Measurements from ENCODE around the gene BTF3. TPM values are rescaled to one million over a fixed set of nuclear protein-coding genes. Genes with fewer than 3 reads are reported as not detected.
A peak's percentile ranks its signal among the peaks of the same experiment; 100 is the strongest.

BTF3 gene
- total and polyA plus RNA-seq, 2 of the 13 experiments (the other 11 are each of a cell fraction or from before 2014, with no cell fraction given), result 557 to 698 TPM

DNA sequence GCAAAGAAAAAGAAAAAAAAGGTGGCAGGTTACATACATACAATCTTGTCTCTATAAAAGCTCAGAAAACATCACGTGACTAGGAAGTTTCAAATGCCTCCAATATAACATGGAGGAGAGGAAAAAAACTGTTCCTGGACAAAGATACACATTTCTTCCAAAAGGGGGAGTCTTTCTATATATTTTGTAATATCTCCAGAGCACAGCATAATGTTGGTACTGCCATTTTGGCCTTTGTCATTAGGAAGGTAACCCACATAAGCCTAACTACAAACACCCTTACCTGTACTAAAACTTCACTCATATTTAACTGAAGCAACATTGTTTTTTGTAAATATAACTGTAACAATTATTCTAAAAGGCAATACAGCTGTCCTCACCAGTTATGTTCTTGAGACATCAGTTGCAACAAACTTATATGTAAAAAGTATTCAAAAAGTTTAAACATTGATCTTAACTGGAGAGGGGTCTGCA is 1.2 kb upstream of the BTF3 start (continued):
- TF ChIP-seq, protein P1, sequence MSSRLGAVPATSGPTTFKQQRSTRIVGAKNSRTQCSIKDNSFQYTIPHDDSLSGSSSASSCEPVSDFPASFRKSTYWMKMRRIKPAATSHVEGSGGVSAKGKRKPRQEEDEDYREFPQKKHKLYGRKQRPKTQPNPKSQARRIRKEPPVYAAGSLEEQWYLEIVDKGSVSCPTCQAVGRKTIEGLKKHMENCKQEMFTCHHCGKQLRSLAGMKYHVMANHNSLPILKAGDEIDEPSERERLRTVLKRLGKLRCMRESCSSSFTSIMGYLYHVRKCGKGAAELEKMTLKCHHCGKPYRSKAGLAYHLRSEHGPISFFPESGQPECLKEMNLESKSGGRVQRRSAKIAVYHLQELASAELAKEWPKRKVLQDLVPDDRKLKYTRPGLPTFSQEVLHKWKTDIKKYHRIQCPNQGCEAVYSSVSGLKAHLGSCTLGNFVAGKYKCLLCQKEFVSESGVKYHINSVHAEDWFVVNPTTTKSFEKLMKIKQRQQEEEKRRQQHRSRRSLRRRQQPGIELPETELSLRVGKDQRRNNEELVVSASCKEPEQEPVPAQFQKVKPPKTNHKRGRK (CRISPR knock-in tag; IDR thresholded peaks at IDR 0.05), result no peak
- TF ChIP-seq CREB1 (IDR thresholded peaks at IDR 0.05) (no peak), CREB1 (CRISPR knock-in tag; IDR thresholded peaks at IDR 0.05) (0 out of 2 replicates have a peak, but pooled peaks have one; percentile 27), POLR2AphosphoS5 (IDR thresholded peaks at IDR 0.05; ENCODE audit: low read depth, low read length) (0 out of 2 replicates have a peak, but pooled peaks have one; percentile 29), HDAC1 (CRISPR knock-in tag; IDR thresholded peaks at IDR 0.05) (no peak), ZNF33B (CRISPR knock-in tag; IDR thresholded peaks at IDR 0.05) (no peak), NFIC (IDR thresholded peaks at IDR 0.05; ENCODE audit: low read length) (0 out of 2 replicates have a peak, but pooled peaks have one; percentile 29), NFYC (CRISPR knock-in tag; IDR thresholded peaks at IDR 0.05) (no peak), GATAD2A (CRISPR knock-in tag; IDR thresholded peaks at IDR 0.05) (peak; percentile 61), ZFP36L1 (CRISPR knock-in tag; IDR thresholded peaks at IDR 0.05) (no peak), RCOR2 (CRISPR knock-in tag; IDR thresholded peaks at IDR 0.05) (no peak), ZNF224 (CRISPR knock-in tag; IDR thresholded peaks at IDR 0.05) (no peak), ASH2L (IDR thresholded peaks at IDR 0.05; ENCODE audit: insufficient read length, low read depth, low read length) (no peak), RARA (CRISPR knock-in tag; IDR thresholded peaks at IDR 0.05) (no peak), SP5 (CRISPR knock-in tag; IDR thresholded peaks at IDR 0.05; ENCODE audit: borderline replicate concordance, low read depth) (no peak), GATAD1 (CRISPR knock-in tag; IDR thresholded peaks at IDR 0.05) (no peak), ZNF101 (CRISPR knock-in tag; IDR thresholded peaks at IDR 0.05; ENCODE audit: borderline replicate concordance, low read depth) (no peak), SIX1 (CRISPR knock-in tag; IDR thresholded peaks at IDR 0.05; ENCODE audit: borderline replicate concordance) (peak; percentile 17; the same call in 1 of the 2 replicates), PHF5A (CRISPR knock-in tag; IDR thresholded peaks at IDR 0.05; ENCODE audit: low read depth, unreplicated experiment) (no peak), ZFY (CRISPR knock-in tag; IDR thresholded peaks at IDR 0.05) (no peak), ZNF260 (CRISPR knock-in tag; IDR thresholded peaks at IDR 0.05; ENCODE audit: borderline replicate concordance, low read depth) (no peak), ZNF749 (CRISPR knock-in tag; IDR thresholded peaks at IDR 0.05; ENCODE audit: borderline replicate concordance) (no peak), ZNF451 (CRISPR knock-in tag; IDR thresholded peaks at IDR 0.05) (no peak), ZNF703 (CRISPR knock-in tag; IDR thresholded peaks at IDR 0.05; ENCODE audit: borderline replicate concordance) (no peak), ZNF788 (CRISPR knock-in tag; IDR thresholded peaks at IDR 0.05; ENCODE audit: borderline replicate concordance) (no peak), PPARG (CRISPR knock-in tag; conservative IDR thresholded peaks at IDR 0.05) (no peak; the same call in 1 of the 2 replicates)
- TF ChIP-seq, protein P2, sequence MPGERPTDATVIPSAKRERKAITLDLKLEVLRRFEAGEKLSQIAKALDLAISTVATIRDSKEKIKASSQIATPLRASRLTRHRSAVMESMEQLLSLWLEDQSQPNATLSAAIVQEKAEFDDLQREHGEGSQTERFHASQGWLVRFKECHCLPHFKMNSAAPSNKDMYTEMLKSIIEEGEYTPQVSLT (CRISPR knock-in tag; IDR thresholded peaks at IDR 0.05; ENCODE audit: borderline replicate concordance, low read depth), result no peak
- TF ChIP-seq, protein P3, sequence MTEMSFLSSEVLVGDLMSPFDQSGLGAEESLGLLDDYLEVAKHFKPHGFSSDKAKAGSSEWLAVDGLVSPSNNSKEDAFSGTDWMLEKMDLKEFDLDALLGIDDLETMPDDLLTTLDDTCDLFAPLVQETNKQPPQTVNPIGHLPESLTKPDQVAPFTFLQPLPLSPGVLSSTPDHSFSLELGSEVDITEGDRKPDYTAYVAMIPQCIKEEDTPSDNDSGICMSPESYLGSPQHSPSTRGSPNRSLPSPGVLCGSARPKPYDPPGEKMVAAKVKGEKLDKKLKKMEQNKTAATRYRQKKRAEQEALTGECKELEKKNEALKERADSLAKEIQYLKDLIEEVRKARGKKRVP (CRISPR knock-in tag; IDR thresholded peaks at IDR 0.05), result no peak
- TF ChIP-seq, protein P4, sequence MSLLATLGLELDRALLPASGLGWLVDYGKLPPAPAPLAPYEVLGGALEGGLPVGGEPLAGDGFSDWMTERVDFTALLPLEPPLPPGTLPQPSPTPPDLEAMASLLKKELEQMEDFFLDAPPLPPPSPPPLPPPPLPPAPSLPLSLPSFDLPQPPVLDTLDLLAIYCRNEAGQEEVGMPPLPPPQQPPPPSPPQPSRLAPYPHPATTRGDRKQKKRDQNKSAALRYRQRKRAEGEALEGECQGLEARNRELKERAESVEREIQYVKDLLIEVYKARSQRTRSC (CRISPR knock-in tag; IDR thresholded peaks at IDR 0.05; ENCODE audit: low read depth), result no peak
